HepG2 (cell line): ENCODE measurements around the gene CENPB. TPM values are rescaled to one million over a fixed set of nuclear protein-coding genes. Genes with fewer than 3 reads are reported as not detected.

Experiments
- ETS1 ChIP-seq: sonication (generic); formaldehyde crosslinking; IDR thresholded peaks from 2 replicates; pipeline ENCODE4 v1.4.0; 2020; ENCODE audit warnings: missing genetic modification reagents
- EZH2 ChIP-seq: conservative IDR thresholded peaks from 2 replicates; pipeline ENCODE4 v1.6.1; 2012; ENCODE audit warnings: mild to moderate bottlenecking, low read depth, low read length, moderate library complexity
- FOXK2 ChIP-seq: fragments of 450-650 bp; IDR thresholded peaks from 2 replicates; pipeline ENCODE4 v1.6.1; 2016
- IKZF1 ChIP-seq: fragments of 450-650 bp; IDR thresholded peaks from 2 replicates; pipeline ENCODE4 v1.7.1; 2016
- ISL2 ChIP-seq: sonication (generic); formaldehyde crosslinking; IDR thresholded peaks from 2 replicates; pipeline ENCODE4 v1.5.0; 2020; ENCODE audit warnings: missing genetic modification reagents
- KDM5B ChIP-seq: sonication (generic); formaldehyde crosslinking; IDR thresholded peaks from 2 replicates; pipeline ENCODE4 v1.4.0; 2020; ENCODE audit warnings: missing genetic modification reagents, mild to moderate bottlenecking, borderline replicate concordance
- RBM22 ChIP-seq: fragments of 200-400 bp; formaldehyde crosslinking; optimal IDR thresholded peaks from 2 replicates; pipeline ENCODE3; 2017; ENCODE audit warnings: mild to moderate bottlenecking, low read length, moderate library complexity
- RELA ChIP-seq: sonication (generic); formaldehyde crosslinking; IDR thresholded peaks from 2 replicates; pipeline ENCODE4 v1.4.0; 2020; ENCODE audit warnings: missing genetic modification reagents
- SMAD1 ChIP-seq: sonication (generic); formaldehyde crosslinking; IDR thresholded peaks from 2 replicates; pipeline ENCODE4 v1.4.0; 2020; ENCODE audit warnings: missing genetic modification reagents, low read depth, mild to moderate bottlenecking, borderline replicate concordance
- SMAD9 ChIP-seq: sonication (generic); formaldehyde crosslinking; IDR thresholded peaks from 2 replicates; pipeline ENCODE4 v1.5.1; 2020; ENCODE audit warnings: mild to moderate bottlenecking, missing genetic modification reagents
- SNRNP70 ChIP-seq: fragments of 200-400 bp; formaldehyde crosslinking; IDR thresholded peaks from 2 replicates; pipeline ENCODE4 v1.6.1; 2017; ENCODE audit warnings: mild to moderate bottlenecking, low read depth, low read length, moderate library complexity
- XBP1 ChIP-seq: sonication (generic); formaldehyde crosslinking; IDR thresholded peaks from 2 replicates; pipeline ENCODE4 v1.5.0; 2020; ENCODE audit warnings: missing genetic modification reagents
- ZBTB43 ChIP-seq: sonication (generic); formaldehyde crosslinking; conservative IDR thresholded peaks from 2 replicates; pipeline ENCODE4 v1.4.0; 2020; ENCODE audit warnings: missing genetic modification reagents
- ZNF20 ChIP-seq: sonication (generic); formaldehyde crosslinking; IDR thresholded peaks from 2 replicates; pipeline ENCODE4 v1.4.0; 2020; ENCODE audit warnings: mild to moderate bottlenecking, moderate library complexity, missing genetic modification reagents
- ZNF264 ChIP-seq: sonication (generic); formaldehyde crosslinking; IDR thresholded peaks from 2 replicates; pipeline ENCODE4 v1.4.0; 2020; ENCODE audit warnings: missing genetic modification reagents
- ZNF512B ChIP-seq: sonication (generic); formaldehyde crosslinking; IDR thresholded peaks from 2 replicates; pipeline ENCODE4 v1.5.1; 2020; ENCODE audit warnings: missing genetic modification reagents, mild to moderate bottlenecking, borderline replicate concordance
- ZNF746 ChIP-seq: sonication (generic); formaldehyde crosslinking; IDR thresholded peaks from 2 replicates; pipeline ENCODE4 v1.8.0; 2022; ENCODE audit warnings: mild to moderate bottlenecking, missing genetic modification reagents
- ZNF770 ChIP-seq: sonication (generic); formaldehyde crosslinking; IDR thresholded peaks from 2 replicates; pipeline ENCODE4 v1.5.0; 2020; ENCODE audit warnings: mild to moderate bottlenecking, missing genetic modification reagents
- ZNF878 ChIP-seq: sonication (generic); formaldehyde crosslinking; IDR thresholded peaks from 2 replicates; pipeline ENCODE4 v1.8.1; 2023; ENCODE audit warnings: mild to moderate bottlenecking, missing genetic modification reagents, moderate library complexity
- polyA plus RNA-seq, 8 experiments: library from polyadenylated mRNA; depleted of rRNA in 3 of 8; stranded (reverse) in 7 of 8; unstranded in 1 of 8; fragments of >200 nt; fragmentation: Illumina TruSeq in 4 of 8; extraction: Trizol in 4 of 8; gene quantifications; 2 replicates each; pipeline versions ENCODE4 v1.2.1 to v1.2.3, GENCODE V29; 2011 to 2016; ENCODE audit warnings: low read depth in 4 of 8, missing spikeins in 1 of 8, mixed read lengths in 1 of 8; ENCODE audit not compliant: insufficient read depth in 1 of 8
- total RNA-seq, 5 experiments: library from RNA; depleted of rRNA; stranded (reverse); fragments of >200 nt; fragmentation: Illumina TruSeq; extraction: Trizol; gene quantifications; 2 replicates each; pipeline ENCODE4 v1.2.3, GENCODE V29; 2016; ENCODE audit warnings: low read depth in 1 of 5
- TF ChIP-seq, protein P1 (sequence below): sonication (generic); formaldehyde crosslinking; IDR thresholded peaks from 2 replicates; pipeline ENCODE4 v1.8.1; 2023; ENCODE audit warnings: missing genetic modification reagents, mild to moderate bottlenecking, borderline replicate concordance
- TF ChIP-seq, protein P2 (sequence below): IDR thresholded peaks from 2 replicates; pipeline ENCODE4 v1.6.1; 2016; ENCODE audit warnings: missing genetic modification reagents, missing compliant biosample characterization

The CENPB gene
- total and polyA plus RNA-seq, 2 of the 13 experiments (the other 11 are each of a cell fraction or from before 2014, with no cell fraction given) = 10.4 to 54.5 TPM

DNA sequence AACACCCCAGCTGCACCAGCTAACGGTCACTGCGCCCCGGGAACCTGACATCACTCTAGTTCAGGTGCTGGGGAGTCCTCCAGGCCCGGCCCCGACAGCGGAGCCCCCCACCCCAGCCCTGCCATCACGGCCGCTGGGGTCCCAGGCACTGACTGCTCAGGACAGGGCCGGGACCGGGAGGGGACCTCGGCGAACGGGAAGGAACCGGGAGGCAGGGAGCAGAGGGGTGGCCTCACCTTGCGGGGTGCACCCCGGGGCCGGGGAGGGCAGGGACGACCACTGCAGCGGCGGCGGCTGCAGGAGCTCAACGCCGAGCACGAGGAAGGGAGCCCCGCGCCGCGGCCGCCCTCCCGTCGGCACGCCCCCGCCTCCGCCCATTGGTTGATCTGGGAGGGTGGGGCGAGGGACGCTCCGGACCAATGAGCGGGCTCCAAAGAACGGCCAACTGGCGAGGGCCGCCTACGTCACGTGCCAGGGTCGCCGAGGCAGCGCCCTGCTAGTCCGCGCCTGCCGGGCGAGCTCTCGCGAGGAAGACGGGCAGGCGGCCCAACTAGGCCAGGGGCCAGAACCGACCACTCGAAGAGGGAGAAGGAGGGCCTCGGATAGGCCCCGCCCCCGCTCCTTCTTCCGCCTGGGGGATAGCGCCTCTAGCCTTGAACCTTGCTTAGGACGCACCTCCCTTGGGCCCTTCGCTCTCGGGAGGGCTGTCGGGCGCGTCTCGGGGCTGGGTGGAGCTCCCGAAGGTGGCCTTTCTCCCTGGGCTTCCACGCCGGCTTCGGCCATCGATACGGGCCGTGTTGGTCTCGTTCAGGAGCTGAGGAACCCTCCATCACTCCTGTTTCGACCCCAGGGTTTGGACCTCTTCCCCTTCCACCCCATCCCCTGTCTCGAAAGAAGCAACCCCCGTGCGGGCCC, 18.9 kb downstream of the CENPB start, which contains the start of gene ADISSP (continued):
- no peak; the same call in 1 of the 2 replicates for TF ChIP-seq ZNF770 (CRISPR knock-in tag)
- no peak for TF ChIP-seq IKZF1
- TF ChIP-seq SMAD1 = no peak; the same call in 1 of the 2 replicates
- peak; percentile 93; the same call in 1 of the 2 replicates for TF ChIP-seq ZNF264 (CRISPR knock-in tag)
- 0 out of 2 replicates have a peak, but pooled peaks have one; percentile 50 for TF ChIP-seq ZNF512B (CRISPR knock-in tag)
- peak; percentile 72 for TF ChIP-seq ISL2
- TF ChIP-seq FOXK2 = no peak
- TF ChIP-seq ZNF746 = no peak; the same call in none of the 2 replicates
- TF ChIP-seq KDM5B (CRISPR knock-in tag) = peak; percentile 99
- peak; percentile 94; the same call in 1 of the 2 replicates for TF ChIP-seq RELA
- no peak for TF ChIP-seq SMAD9 (CRISPR knock-in tag)
- peak; percentile 82 for TF ChIP-seq ZNF20 (CRISPR knock-in tag)
- TF ChIP-seq ZBTB43 (CRISPR knock-in tag) = peak; percentile 87; the same call in 1 of the 2 replicates
- no peak for TF ChIP-seq RBM22
- TF ChIP-seq, protein P1, sequence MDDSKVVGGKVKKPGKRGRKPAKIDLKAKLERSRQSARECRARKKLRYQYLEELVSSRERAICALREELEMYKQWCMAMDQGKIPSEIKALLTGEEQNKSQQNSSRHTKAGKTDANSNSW (CRISPR knock-in tag) = peak; percentile 94; the same call in 1 of the 2 replicates
- peak; percentile 97; the same call in 1 of the 2 replicates for TF ChIP-seq ZNF878 (CRISPR knock-in tag)
- TF ChIP-seq, protein P2, sequence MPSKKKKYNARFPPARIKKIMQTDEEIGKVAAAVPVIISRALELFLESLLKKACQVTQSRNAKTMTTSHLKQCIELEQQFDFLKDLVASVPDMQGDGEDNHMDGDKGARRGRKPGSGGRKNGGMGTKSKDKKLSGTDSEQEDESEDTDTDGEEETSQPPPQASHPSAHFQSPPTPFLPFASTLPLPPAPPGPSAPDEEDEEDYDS (CRISPR knock-in tag) = peak; percentile 86
- peak; percentile 63; the same call in 1 of the 2 replicates for TF ChIP-seq XBP1 (CRISPR knock-in tag)
- TF ChIP-seq SNRNP70 = no peak
- peak; percentile 71; the same call in 1 of the 2 replicates for TF ChIP-seq ETS1 (CRISPR knock-in tag)
- no peak for TF ChIP-seq EZH2
